Smooth muscle cell of the brain vasculature (primary cell): ENCODE results near the gene FAM219A.
"Not testable (repeated sequence)": the region's sequence is repeated elsewhere in the genome, so short reads cannot be mapped to it uniquely, and the experiment has no call there.

Experiments used
- DNase-seq: peaks from one replicate; pipeline ENCODE4 v3.0.0-alpha.2; 2012; ENCODE audit warnings: low read depth, low spot score

FAM219A gene

DNA sequence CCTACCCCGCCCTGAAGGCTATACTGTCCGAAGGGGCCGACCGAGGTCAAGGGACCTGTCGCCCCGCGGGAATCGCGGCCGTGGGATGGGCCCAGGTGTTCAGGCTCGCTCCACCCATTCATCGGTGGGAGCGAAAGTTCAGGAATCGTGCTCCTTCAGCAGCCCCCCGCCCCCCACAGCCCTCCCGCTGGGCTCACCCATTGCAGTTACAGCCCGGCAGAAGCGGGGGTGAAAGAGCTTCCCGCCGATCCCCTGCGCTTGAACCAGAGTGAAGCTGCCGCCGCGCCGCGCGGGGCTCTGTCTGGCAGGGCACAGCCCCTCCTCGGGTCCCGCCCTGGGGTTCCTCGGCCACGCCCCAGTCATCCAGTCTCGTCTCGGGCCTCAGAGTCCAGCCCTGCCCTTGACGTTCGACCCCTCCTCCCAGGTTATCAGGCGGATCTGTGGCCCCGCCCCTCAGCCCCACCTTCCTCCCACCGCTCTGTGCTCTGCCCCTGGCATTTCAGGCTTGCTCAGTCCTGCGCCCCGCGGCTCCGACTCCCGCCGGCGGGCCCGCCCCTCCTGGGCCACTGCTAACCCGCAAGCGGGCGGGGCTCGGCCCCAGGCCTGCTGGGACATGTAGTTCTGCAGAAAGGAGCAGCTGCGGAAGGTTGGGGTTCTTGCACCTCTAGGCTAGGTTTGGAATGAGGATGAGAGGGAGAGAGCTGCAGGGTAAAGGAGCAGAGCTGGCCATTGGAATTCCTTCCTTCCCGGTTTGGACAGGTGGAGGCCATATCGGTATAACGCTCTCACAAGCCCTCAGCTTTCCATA lies 81.6 kb downstream of the FAM219A start, which contains the start of gene MYORG:
MYORG (minus strand) TSS at position 303 of the 808 bp plus-strand sequence. CDS start 3,955 bp downstream, outside the sequence.
- no peak for DNase-seq

DNA sequence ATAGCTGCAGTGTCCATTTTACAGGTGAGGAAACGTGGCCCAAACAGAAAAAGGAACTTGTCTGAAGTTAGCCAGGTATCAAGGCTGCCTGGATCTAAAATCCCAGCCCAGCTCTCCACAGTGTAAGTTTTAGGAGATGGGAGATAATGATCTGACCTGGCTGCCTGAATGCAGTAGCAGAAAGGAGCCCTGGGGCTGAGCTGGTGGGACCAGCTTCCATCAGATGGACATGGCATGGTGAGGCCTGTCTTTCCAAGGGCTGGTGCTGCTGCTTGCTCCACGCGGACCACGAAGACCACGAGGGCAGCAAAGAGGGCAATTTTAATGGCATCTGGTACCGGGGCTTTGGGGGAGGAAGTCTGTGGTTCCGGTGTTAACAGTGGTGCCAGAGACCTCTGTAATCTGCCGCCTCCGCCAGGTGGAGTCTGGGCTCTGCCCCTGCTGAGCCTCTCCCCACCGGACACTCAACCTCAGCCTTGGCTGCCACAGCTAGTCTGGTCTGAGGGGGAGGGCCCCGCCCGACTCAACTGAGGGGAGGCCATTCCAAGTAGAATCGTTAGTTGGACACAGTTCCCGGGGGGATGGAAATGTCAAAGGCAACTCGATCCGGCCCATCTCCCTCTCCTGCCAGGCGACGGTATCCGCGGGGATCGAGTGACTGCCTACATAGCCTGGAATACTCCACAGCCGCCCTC lies 82.3 kb downstream of the FAM219A start:
- no peak for DNase-seq

DNA sequence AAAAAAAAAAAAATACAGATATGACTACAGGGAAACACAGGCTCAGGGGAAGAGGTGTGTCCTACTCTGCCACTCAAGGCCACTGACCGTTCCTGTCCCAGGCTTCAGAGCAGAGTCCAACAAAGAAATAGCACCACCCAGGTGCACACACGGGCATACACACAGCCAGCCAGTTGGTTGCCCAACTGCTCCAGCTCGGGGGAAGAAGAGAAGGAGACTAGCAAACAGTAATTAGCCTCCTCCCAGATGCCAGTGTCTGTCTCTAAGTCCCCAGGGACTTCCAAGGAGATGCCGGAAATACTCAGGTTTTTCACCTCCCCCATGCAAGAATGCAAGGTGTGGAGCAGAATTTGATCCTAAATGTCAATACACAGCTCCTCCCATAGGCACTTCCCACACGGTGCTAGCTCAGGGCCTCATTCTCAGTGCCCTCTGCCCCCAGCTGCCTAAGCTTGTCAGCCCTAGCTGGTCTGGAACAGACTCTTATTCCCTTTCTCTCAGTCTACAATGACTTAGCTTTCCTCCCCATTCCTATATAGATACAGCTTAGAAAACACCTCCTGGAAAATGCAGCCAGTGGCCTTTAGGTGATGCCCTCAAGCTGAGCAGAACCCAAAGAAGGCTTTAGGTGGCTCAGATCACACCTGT lies 83.3 kb downstream of the FAM219A start:
- no peak for DNase-seq

DNA sequence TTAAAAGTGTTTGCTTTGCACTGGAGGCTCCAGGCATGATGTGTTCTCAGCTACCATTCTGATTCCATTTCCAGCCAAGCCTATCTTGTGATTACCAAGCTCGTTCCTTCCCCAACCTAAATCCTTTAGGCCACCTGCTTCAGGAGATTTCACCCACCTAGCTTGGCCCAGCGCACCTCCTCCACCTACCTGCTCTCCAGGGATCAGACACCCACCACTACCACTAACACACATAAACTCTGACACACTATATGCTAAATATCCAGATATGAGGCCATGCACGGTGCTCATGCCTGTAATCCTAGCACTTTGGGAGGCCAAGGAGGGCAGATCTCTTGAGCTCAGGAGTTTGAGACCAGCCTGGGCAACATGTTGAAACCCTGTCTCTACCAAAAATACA lies 84.0 kb downstream of the FAM219A start:
- DNase-seq = no peak

DNA sequence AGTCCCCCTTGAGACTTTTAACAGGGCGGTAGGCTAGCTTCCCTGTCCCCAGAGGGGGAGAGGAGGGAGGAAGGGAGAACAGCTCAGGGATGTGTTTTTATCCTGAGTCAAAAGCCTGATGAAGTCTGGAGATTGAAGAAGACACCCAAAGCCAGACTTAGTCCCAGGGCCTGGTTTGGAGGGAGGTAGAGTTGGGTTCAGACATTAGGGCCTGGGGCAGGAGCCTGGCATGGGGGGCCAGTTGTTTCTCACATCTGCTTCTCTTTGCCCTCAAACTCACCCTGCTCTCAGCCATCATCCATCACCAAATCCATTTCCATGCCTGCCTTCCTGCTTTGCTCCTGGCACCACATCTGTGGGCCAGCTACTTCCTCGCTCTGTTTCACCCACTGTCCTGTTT lies 84.6 kb downstream of the FAM219A start:
- DNase-seq = no peak

DNA sequence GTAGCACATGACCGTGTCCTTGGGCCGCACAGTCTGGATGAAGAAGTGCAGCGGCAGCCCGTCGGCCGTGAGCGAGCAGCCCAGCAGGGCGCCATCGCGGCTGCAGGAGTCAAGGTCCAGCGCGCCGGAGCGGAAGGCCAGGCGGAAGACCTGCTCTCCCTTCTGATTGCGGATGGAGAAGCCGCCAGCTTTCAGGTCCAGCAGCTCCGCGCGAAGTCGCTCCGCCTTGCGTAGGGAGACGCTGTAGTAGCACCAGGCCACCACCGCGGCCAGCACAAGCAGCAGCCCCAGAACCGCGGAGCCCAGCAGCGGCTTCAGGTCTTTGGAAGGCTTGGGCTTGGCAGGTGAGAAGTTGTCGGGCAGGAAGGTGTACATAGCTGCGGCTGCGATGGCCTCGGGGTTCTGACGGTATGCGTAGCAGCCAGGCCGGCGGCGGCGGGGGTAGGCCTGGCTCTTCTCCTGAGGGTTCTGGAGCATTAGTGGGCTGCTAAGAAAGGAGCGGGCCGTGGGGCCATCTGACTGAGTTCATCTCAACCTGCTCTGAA lies 85.8 kb downstream of the FAM219A start:
- DNase-seq = no peak

DNA sequence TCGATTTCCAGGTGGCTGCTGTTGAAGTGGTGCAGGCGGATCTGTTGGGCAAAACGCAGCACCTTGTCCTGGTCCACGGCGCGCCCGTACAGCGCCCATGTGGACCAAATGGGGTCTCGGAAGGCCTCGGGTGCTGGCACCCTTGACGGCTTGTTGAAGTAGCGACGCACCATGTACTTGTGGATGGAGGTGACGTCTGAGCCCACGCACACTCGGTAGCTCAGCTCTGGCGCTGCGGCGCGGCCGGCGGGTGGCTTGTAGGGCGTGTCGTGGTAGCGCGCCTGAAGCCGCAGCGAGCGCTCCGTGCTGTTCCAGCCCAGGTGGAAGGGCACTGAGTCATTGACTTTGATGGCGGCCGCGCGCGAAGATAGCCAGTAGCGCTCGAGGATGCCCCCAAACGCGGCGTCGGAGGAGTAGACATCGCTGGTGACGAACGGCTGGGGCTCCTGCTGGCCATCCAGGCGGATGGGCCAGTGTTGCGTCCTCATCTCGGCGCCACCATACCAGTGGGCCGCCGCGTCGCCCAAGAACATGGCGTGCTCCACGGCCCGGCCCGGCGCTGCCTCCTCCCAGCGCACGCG lies 86.4 kb downstream of the FAM219A start:
- no peak for DNase-seq

DNA sequence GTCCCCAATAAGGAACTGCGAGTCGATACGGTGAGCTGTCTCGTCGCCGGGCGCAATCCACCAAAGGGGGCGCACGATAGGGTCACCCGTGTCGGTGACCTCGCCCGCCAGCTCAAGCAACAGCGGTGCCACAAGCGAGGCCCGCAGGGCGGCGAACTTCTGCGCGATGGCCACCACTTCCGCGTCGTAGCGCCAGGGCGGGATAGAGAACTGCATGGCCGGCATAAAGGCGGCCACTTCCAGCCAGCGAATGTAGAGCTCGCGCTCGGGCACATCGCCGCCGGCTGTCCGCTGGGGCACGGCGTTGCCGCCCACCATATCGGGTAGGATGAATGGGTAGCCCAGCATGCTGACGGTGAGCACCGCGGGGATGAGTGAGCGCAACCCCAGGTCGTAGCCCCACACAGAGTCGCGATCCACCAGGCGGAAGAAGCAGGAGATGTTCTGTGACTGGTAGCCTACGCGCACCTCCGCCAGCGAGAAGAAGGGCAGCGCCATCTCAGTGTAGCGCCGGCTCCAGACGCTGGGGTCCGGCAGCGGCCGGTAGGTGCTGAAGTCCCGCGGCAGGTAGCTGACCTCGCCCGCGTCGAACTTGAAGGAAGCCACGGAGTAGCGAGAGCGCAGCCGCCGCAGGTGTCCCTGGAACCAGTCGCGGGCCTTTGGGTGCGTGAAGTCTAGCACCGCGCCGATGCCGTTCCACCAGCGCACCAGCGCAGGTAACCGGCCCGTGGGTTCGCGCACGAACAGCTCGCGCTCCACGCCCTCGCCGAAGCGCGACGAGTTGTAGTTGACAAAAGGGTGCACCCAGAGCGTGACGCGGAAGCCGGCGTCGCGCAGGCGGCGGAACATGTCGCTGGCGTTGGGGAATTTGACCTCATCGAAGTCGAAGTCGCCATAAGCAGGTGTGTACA lies 87.1 kb downstream of the FAM219A start:
- DNase-seq = no peak

DNA sequence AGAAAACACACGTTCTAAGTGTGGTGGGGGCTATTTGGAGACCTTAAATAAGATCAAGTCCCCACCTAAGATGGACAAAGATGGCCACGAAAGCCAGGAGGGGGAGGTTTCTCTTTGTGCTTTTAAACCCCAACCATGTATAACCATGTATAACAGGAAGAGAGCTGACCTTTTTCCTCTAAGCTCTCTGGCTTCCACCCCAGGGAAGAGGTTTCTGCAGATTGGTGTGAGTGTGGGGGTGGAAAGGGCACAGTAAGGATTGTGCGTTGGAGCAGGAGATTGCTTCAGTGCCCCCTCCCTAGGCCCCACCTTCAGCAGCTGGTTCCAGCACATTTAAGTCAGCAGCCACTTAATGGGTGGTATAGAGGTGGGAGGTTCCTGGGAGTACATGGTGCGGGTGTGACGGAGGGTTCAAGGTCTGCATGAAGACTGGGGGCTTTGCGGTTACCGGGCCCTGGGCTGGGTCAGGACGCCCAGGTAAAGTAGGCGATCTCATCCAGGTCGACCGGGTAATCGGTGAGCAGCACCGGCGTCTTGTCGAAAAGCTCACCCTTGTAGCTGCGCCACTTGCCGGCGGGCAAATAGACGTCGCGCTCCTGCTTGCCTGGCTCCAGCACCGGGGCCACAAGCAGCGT lies 87.9 kb downstream of the FAM219A start:
- DNase-seq = no peak

DNA sequence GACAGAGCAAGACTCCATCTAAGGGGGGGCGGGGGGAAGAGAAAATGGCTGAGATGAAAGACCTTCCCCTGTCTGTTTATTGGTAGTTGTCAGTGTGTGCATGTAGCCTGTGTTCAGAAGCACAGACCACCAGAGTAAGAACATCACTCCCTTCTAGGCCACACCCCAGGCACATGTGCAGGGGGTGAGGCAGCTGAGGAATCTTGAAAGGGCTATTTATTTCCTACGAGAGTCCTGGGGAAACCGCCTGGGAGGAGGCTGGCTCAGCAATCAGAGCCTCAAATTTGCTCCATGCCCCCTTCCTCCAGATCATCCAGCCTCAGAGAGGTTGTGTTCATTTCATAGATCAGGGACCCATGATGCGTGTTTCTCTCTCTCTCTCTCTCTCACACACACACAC lies 88.7 kb downstream of the FAM219A start:
- no peak for DNase-seq

DNA sequence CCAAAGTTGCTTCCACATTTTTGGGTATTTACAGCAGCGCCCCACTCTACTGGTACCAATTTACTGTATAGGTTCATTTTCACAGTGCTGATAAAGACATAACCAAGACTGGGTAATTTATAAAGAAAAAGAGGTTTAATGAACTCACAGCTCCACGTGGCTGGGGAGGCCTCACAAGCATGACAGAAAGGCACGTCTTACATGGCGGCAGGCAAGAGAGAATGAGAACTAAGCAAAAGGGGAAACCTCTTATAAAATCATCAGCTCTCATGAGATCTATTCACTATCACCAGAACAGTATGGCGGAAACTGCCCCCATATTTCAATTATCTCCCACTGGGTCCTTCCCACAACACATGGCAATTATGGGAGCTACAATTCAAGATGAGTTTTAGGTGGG lies 89.6 kb downstream of the FAM219A start:
- not testable (repeated sequence) for DNase-seq

DNA sequence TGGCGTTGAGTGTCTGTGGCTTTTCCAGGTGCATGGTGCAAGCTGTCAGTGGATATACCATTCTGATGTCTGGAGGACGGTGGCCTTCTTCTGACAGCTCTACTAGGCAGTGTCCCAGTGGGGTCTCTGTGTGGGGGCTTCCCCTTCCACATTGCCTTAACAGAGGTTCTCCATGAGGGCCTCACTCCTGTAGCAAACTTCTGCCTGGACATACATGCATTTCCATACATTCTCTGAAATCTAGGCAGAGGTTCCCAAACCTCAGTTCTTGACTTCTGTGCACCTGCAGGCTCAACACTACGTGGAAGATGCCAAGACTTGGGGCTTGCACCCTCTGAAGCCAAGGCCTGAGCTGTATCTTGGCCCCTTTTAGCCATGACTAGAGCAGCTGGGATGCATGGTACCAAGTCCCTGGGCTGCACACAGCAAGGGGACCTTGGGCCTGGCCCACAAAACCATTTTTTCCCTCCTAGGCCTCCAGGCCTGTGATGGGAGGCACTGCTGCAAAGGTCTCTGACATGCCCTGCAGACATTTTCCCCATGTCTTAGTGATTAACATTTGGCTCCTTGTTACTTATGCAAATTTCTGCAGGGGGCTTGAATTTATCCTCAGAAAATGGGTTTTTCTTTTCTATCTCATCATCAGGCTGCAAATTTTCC lies 90.5 kb downstream of the FAM219A start:
- not testable (repeated sequence) for DNase-seq

DNA sequence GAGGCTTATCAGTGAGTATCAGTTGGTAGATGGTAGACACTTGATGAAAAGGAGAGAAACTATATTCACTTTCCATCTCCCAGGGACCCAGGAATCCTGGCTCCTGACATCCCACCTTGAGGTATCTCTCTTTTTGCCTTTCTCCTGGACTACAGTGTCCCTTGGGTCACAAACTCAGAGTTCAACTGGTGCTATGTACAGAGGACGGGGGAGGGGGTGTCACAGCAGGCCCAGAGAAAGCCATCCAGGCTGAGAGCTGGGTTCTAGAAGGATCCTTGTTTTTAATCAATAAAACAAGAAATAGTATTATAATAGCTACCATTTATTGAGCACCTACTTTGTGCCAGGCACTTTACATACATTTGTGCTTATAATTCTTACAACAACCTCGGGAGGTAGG lies 92.0 kb downstream of the FAM219A start:
- DNase-seq = no peak

DNA sequence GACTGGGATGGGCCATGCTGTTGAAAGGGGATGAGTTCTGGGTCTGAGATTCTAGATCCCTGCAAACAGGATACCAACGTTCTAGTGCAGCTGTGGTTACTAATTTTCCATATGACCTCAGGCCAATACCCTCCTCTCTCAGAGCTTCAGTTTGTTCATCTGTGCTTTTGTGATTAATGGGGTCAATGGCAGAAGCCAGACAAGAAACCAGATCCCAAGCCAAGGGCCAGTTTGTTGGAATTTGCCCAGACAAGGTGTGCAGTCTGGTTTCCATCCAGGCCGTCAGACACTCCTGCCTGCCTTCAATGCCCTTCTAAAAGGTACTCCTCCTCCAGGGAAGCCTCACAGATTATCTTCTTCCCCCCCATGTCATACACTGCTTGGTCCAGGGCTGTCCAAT lies 93.1 kb downstream of the FAM219A start:
- DNase-seq = no peak

DNA sequence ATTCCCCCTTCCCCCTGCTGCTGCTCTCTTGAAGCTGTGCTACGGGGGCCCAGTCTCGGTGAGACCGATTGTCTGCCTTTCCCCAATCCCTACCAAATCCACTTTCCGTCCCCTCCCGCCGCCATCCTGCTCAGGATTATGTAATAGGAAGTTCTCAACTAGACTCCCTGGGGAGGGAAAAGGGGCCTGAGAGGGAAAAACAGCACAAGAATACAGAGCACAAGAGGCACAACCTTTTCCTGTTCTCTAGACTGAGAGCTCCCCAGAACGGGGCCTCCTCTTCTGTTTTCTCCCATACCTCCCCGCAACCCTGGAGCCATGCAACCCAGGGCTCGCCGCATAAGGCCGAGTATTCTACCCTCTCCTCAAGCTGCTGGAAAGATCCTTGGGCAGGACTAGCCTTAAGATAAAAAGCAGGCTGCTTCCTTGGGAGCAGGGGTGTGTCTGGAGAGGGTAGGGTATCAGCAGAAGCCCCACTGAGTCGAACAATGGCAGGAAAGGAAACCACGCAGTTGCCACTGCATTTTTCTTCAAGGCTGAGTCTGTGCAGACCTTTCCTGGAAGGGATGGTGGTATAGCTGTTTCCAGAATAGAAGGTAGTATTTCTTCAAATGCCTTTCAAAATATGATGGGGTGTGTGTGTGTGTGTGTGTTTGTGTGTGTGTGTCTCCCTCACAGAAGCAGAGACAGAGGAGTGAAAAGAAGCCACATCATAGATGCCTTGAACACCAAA lies 94.6 kb downstream of the FAM219A start:
- DNase-seq = no peak

DNA sequence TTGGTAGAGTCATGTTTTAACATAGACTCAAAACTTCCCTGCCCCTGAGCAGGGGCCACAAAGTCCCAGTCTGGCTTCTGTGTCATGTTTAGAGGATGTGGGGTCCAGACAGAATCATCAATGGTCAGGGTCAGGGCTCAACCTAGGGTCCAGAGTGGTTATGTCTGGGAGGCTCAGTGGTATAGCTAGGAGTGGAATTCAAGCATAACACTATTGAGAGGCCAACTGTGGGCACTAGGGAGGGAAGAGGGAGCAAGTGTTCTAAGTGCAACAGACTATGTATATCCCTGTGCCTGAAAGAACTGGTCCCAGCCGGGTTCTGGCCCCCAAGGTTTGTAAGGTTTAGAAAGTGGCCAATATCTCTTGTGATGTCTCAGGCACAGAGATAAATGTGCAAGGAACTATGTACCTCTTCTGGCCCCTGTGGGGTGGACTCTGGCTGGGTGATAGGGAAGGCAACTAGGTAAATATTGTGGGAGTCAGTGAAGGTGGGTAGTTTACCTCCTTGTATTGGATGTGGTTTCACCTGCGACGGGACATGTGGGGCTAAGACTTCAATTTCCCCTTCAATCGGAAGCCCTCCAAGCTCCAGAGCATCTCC lies 95.7 kb downstream of the FAM219A start:
- no peak for DNase-seq

DNA sequence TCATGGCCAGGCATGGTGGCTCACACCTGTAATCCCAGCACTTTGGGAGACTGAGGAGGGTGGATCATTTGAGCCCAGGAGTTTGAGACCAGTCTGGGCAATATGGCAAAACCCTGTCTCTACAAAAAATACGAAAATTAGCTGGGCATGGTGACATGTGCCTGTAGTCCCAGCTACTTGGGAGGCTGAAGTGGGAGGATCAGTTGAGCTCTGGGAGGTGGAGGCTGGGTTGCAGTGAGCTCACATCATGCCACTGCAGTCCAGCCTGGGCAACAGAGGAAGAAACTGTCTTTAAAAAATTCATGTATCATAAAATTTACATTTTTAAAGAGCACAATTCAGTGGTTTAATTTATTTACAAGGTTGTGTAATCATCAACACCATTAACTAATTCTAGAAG lies 105.4 kb downstream of the FAM219A start:
- DNase-seq = not testable (repeated sequence)

DNA sequence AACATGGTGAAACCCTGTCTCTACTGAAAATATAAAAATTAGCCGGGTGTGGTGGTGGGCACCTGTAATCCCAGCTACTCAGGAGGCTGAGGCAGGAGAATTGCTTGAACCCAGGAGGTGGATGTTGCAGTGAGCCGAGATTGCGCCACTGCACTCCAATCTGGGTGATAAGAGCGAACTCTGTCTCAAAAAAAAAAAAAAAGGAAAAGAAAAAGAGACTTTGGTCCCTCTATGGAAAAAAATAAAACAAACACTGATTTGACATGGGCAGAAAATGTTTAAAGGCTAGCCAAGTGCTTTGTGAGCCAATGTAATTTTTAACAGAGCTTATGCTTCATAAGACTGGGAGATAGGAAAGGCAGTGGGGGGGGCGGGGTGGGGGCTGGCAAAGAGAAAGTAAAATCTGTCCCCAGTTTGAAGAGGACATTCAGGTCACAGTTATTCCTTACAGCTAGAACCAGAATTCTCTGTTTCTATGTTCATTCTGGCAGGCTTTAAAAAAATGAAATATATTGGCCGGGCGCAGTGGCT lies 106.2 kb downstream of the FAM219A start:
- not testable (repeated sequence) for DNase-seq
